Naive B cell (primary cell): ENCODE data around the gene PLRG1. TPM values are rescaled to one million over a fixed set of nuclear protein-coding genes. Genes with fewer than 3 reads are reported as not detected.

Source experiments
- ATAC-seq, 2 donors: fragments of 150-1000 bp; cut with Tn5 transposase; 2 replicates each; pipeline ENCODE4 v1.10.0; 2021; ENCODE audit warnings: low read depth in 2 of 2, mild to moderate bottlenecking in 2 of 2, moderate library complexity in 2 of 2
- DNase-seq: peaks from one replicate; pipeline ENCODE4 v3.0.0; 2022
- H3K27ac Mint-ChIP-seq, 6 donors: one replicate each; pipeline ENCODE4 v1.8.0; 2020 to 2022; ENCODE audit warnings: mild to moderate bottlenecking in 6 of 6, mixed read lengths in 6 of 6, moderate library complexity in 5 of 6, inconsistent platforms in 2 of 6
- H3K27me3 Mint-ChIP-seq, 3 donors: one replicate each; pipeline ENCODE4 v1.8.0; 2021 to 2022; ENCODE audit warnings: mixed read lengths in 3 of 3, mild to moderate bottlenecking in 1 of 3
- H3K36me3 Mint-ChIP-seq, 2 donors: one replicate each; pipeline ENCODE4 v1.8.0; 2020 to 2022; ENCODE audit warnings: mixed read lengths in 2 of 2, inconsistent platforms in 1 of 2, mild to moderate bottlenecking in 1 of 2
- H3K4me1 Mint-ChIP-seq, 3 donors: one replicate each; pipeline ENCODE4 v1.8.0; 2020 to 2022; ENCODE audit warnings: mixed read lengths in 3 of 3, inconsistent platforms in 1 of 3, mild to moderate bottlenecking in 1 of 3, moderate library complexity in 1 of 3
- H3K4me3 Mint-ChIP-seq, 8 donors: one replicate each; pipeline ENCODE4 v1.8.0; 2020 to 2022; ENCODE audit warnings: mild to moderate bottlenecking in 8 of 8, mixed read lengths in 8 of 8, moderate library complexity in 8 of 8, inconsistent platforms in 2 of 8
- H3K9me3 Mint-ChIP-seq, 7 donors: one replicate each; pipeline ENCODE4 v1.8.0; 2020 to 2022; ENCODE audit warnings: mixed read lengths in 7 of 7, mild to moderate bottlenecking in 5 of 7, inconsistent platforms in 2 of 7, moderate library complexity in 1 of 7
- polyA plus RNA-seq, 6 donors: library from polyadenylated mRNA; unstranded; fragments of 300-500 nt; fragmentation: Illumina TruSeq; gene quantifications; one replicate each; pipeline ENCODE4 v1.2.3, GENCODE V29; 2021; ENCODE audit warnings: low read depth in 6 of 6

The PLRG1 gene
- polyA plus RNA-seq, 6 donors from 2014 or later, result 80.1 to 122 (median 96.0) TPM

- Mint-ChIP-seq H3K9me3 (peaks cover 0 to 2% (median 0%) of the 10 kb centered on the region in 7 donors), H3K36me3 (no peaks in the 10 kb centered on the region), H3K27me3 (peaks cover 16 to 60% (median 40%) of the 10 kb centered on the region in 3 donors), H3K4me3 (no peak overlapping the region), H3K4me1 (peaks cover 0 to 7% (median 3%) of the 10 kb centered on the region in 3 donors), H3K27ac (no peak overlapping the region)
- DNase-seq, result no peak
- ATAC-seq, result no peak
These were observed 22.9 kb downstream of the PLRG1 start for GRCh38 chr4:154527308-154527707.

GRCh38 chr4:154526151-154526550 lies 24.0 kb downstream of the PLRG1 start:
- ATAC-seq, result peak; percentile 55 to 58
- no peaks in the 10 kb centered on the region for H3K36me3 Mint-ChIP-seq
- H3K4me3 Mint-ChIP-seq, result no peak overlapping the region

GRCh38 chr4:154521607-154522006 lies 28.6 kb downstream of the PLRG1 start:
- peaks cover 0 to 5% (median 3%) of the 10 kb centered on the region in 3 donors for H3K4me1 Mint-ChIP-seq
- DNase-seq (no peak), ATAC-seq (no peak)
- peaks cover 0 to 2% (median 0%) of the 10 kb centered on the region in 7 donors for H3K9me3 Mint-ChIP-seq
- H3K27ac Mint-ChIP-seq, result no peak overlapping the region
- H3K27me3 Mint-ChIP-seq, result peaks cover 35 to 62% (median 56%) of the 10 kb centered on the region in 3 donors
- H3K4me3 Mint-ChIP-seq, result no peak overlapping the region
- no peaks in the 10 kb centered on the region for H3K36me3 Mint-ChIP-seq

More at GRCh38 chr4:154526151-154526550, 24.0 kb downstream of the PLRG1 start:
- Mint-ChIP-seq H3K27me3 (peaks cover 16 to 61% (median 44%) of the 10 kb centered on the region in 3 donors), H3K27ac (no peak overlapping the region), H3K9me3 (peaks cover 0 to 2% (median 0%) of the 10 kb centered on the region in 7 donors), H3K4me1 (peaks cover 0 to 7% (median 3%) of the 10 kb centered on the region in 3 donors)
- no peak for DNase-seq

GRCh38 chr4:154519214-154519613 lies 31.0 kb downstream of the PLRG1 start:
- Mint-ChIP-seq H3K27ac (no peak overlapping the region), H3K4me3 (no peak overlapping the region), H3K27me3 (peaks cover 36 to 57% (median 48%) of the 10 kb centered on the region in 3 donors), H3K4me1 (no peaks in the 10 kb centered on the region), H3K9me3 (peaks cover 0 to 2% (median 0%) of the 10 kb centered on the region in 7 donors), H3K36me3 (no peaks in the 10 kb centered on the region)
- no peak for ATAC-seq
- no peak for DNase-seq

- Mint-ChIP-seq H3K4me1 (peaks cover 0 to 7% (median 3%) of the 10 kb centered on the region in 3 donors), H3K36me3 (no peaks in the 10 kb centered on the region), H3K27me3 (peaks cover 45 to 52% (median 47%) of the 10 kb centered on the region in 3 donors), H3K4me3 (no peak overlapping the region), H3K9me3 (peaks cover 0 to 6% (median 4%) of the 10 kb centered on the region in 7 donors), H3K27ac (no peak overlapping the region)
- DNase-seq (no peak), ATAC-seq (no peak)
These were observed 32.6 kb downstream of the PLRG1 start for GRCh38 chr4:154517591-154517990.

GRCh38 chr4:154516318-154517029 lies 33.7 kb downstream of the PLRG1 start:
- ATAC-seq (no peak), DNase-seq (no peak)
- H3K27ac Mint-ChIP-seq, result no peak overlapping the region
- H3K27me3 Mint-ChIP-seq, result peaks cover 42 to 51% (median 48%) of the 10 kb centered on the region in 3 donors
- no peaks in the 10 kb centered on the region for H3K36me3 Mint-ChIP-seq
- H3K4me1 Mint-ChIP-seq, result peaks cover 0 to 14% (median 5%) of the 10 kb centered on the region in 3 donors
- peaks cover 0 to 6% (median 4%) of the 10 kb centered on the region in 7 donors for H3K9me3 Mint-ChIP-seq
- H3K4me3 Mint-ChIP-seq, result no peak overlapping the region

- peak overlapping the region in 1 of 6 donors; percentile 61 for H3K27ac Mint-ChIP-seq
- DNase-seq (no peak), ATAC-seq (no peak)
- peaks cover 0 to 14% (median 5%) of the 10 kb centered on the region in 3 donors for H3K4me1 Mint-ChIP-seq
- no peaks in the 10 kb centered on the region for H3K36me3 Mint-ChIP-seq
- H3K9me3 Mint-ChIP-seq, result peaks cover 0 to 6% (median 4%) of the 10 kb centered on the region in 7 donors
- H3K4me3 Mint-ChIP-seq, result no peak overlapping the region
- peaks cover 30 to 42% (median 40%) of the 10 kb centered on the region in 3 donors for H3K27me3 Mint-ChIP-seq
These were observed 38.2 kb downstream of the PLRG1 start for GRCh38 chr4:154511981-154512380.

GRCh38 chr4:154511548-154511947 lies 38.7 kb downstream of the PLRG1 start:
- Mint-ChIP-seq H3K36me3 (no peaks in the 10 kb centered on the region), H3K4me1 (peaks cover 0 to 14% (median 5%) of the 10 kb centered on the region in 3 donors), H3K27me3 (peaks cover 30 to 42% (median 37%) of the 10 kb centered on the region in 3 donors), H3K9me3 (peaks cover 0 to 6% (median 4%) of the 10 kb centered on the region in 7 donors), H3K27ac (peak overlapping the region in 1 of 6 donors; percentile 61), H3K4me3 (no peak overlapping the region)
- DNase-seq (no peak), ATAC-seq (no peak)

- Mint-ChIP-seq H3K9me3 (no peaks in the 10 kb centered on the region), H3K4me1 (peaks cover 0 to 3% (median 0%) of the 10 kb centered on the region in 3 donors), H3K27ac (no peak overlapping the region), H3K27me3 (peaks cover 35 to 40% (median 36%) of the 10 kb centered on the region in 3 donors), H3K36me3 (no peaks in the 10 kb centered on the region), H3K4me3 (no peak overlapping the region)
- no peak for ATAC-seq
- no peak for DNase-seq
These were observed 43.0 kb downstream of the PLRG1 start for GRCh38 chr4:154507156-154507555.

- no peaks in the 10 kb centered on the region for H3K9me3 Mint-ChIP-seq
- ATAC-seq, result peak in 1 of 2 donors; percentile 43
- no peaks in the 10 kb centered on the region for H3K36me3 Mint-ChIP-seq
- H3K27me3 Mint-ChIP-seq, result peaks cover 34 to 39% (median 35%) of the 10 kb centered on the region in 3 donors
- DNase-seq, result peak; percentile 37
- no peak overlapping the region for H3K27ac Mint-ChIP-seq
- H3K4me1 Mint-ChIP-seq, result no peaks in the 10 kb centered on the region
- H3K4me3 Mint-ChIP-seq, result no peak overlapping the region
These were observed 43.9 kb downstream of the PLRG1 start for GRCh38 chr4:154506253-154506652.

GRCh38 chr4:154503598-154503997 lies 46.6 kb downstream of the PLRG1 start:
- ATAC-seq (no peak), DNase-seq (no peak)
- no peak overlapping the region for H3K4me3 Mint-ChIP-seq
- H3K9me3 Mint-ChIP-seq, result no peaks in the 10 kb centered on the region
- H3K27ac Mint-ChIP-seq, result no peak overlapping the region
- H3K4me1 Mint-ChIP-seq, result no peaks in the 10 kb centered on the region
- peaks cover 33 to 47% (median 37%) of the 10 kb centered on the region in 3 donors for H3K27me3 Mint-ChIP-seq
- no peaks in the 10 kb centered on the region for H3K36me3 Mint-ChIP-seq

GRCh38 chr4:154502111-154502510 lies 48.1 kb downstream of the PLRG1 start:
- DNase-seq, result no peak
- Mint-ChIP-seq H3K9me3 (peaks cover 0 to 1% (median 0%) of the 10 kb centered on the region in 7 donors), H3K4me3 (no peak overlapping the region), H3K36me3 (no peaks in the 10 kb centered on the region), H3K4me1 (no peaks in the 10 kb centered on the region), H3K27ac (no peak overlapping the region), H3K27me3 (peaks cover 38 to 49% (median 44%) of the 10 kb centered on the region in 3 donors)
- no peak for ATAC-seq

- Mint-ChIP-seq H3K4me1 (peaks cover 0 to 2% (median 0%) of the 10 kb centered on the region in 3 donors), H3K27me3 (peaks cover 47 to 64% (median 52%) of the 10 kb centered on the region in 3 donors), H3K9me3 (peaks cover 0 to 2% (median 0%) of the 10 kb centered on the region in 7 donors), H3K27ac (no peak overlapping the region), H3K4me3 (no peak overlapping the region), H3K36me3 (peaks cover 0 to 7% of the 10 kb centered on the region in 2 donors)
- ATAC-seq, result no peak
- DNase-seq, result no peak
These were observed 52.3 kb downstream of the PLRG1 start for GRCh38 chr4:154497889-154498288.

GRCh38 chr4:154495867-154496266 lies 54.3 kb downstream of the PLRG1 start:
- H3K9me3 Mint-ChIP-seq, result peaks cover 0 to 3% (median 0%) of the 10 kb centered on the region in 7 donors
- peaks cover 55 to 79% (median 67%) of the 10 kb centered on the region in 3 donors for H3K27me3 Mint-ChIP-seq
- no peak overlapping the region for H3K4me3 Mint-ChIP-seq
- peaks cover 8 to 17% (median 14%) of the 10 kb centered on the region in 3 donors for H3K4me1 Mint-ChIP-seq
- H3K27ac Mint-ChIP-seq, result no peak overlapping the region
- ATAC-seq, result no peak
- H3K36me3 Mint-ChIP-seq, result peaks cover 0 to 7% of the 10 kb centered on the region in 2 donors
- no peak for DNase-seq
